GM19099 (cell line): ENCODE results near the gene ATP9A.

Experiments used
- POLR2A ChIP-seq: IDR thresholded peaks from 3 replicates; pipeline ENCODE4 v1.6.1; 2011; ENCODE audit warnings: low read depth; ENCODE audit not compliant: insufficient read length; ENCODE audit errors: extremely low read depth

Gene ATP9A

DNA sequence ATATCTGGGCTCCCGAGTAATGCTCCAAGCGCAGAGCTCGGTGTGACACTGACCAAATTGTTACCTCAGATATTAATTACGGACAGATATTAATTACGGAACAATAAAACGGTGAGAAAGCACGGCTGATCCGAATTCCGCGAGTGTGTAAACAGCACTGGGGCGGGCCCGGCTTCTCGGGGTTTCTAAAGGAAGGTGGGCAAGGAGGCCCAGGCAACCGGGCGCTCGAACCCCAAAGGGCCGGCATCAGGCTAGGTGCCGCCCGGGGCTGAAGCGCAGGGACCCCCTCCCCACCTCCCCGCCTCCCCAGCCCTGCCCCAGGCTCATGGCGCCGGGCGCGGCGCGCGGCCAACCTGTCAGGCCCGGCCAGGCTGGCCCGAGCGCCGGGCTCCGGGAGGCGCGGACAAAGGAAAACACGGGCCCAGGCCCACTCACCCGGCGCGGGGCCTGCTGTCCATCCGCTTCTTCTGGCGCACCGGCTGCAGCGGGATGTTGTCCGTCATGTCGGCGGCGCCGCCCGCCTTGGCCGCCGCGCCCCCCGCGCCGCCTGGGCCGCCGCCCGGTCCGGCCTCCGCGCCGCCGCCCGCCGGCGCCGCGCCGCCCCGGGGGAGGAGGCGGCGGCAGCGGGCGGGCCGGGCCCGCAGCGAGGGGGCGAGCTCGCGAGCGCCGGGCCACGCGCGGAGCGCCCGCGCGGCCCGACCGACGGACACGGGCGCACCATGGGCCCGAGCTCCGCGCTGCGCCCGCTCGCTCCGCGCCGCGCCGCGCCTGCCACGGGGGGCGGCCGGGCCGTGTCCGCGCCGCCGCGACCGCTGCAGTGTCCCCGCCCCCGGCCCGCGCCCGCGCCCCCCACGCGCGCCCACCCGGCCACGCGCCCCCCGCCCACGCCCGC lies at the start of gene ATP9A:
Gene ATP9A (minus strand): TSS at position 524 of the 892 bp plus-strand sequence. CDS start 21 bp downstream, at position 503.
- TF ChIP-seq POLR2A: no peak

- no peak for TF ChIP-seq POLR2A
Measured at GRCh38 chr20:51815383-51816076, 47.3 kb upstream of the ATP9A start.

GRCh38 chr20:51812861-51813260 lies 44.7 kb upstream of the ATP9A start:
- no peak for TF ChIP-seq POLR2A

DNA sequence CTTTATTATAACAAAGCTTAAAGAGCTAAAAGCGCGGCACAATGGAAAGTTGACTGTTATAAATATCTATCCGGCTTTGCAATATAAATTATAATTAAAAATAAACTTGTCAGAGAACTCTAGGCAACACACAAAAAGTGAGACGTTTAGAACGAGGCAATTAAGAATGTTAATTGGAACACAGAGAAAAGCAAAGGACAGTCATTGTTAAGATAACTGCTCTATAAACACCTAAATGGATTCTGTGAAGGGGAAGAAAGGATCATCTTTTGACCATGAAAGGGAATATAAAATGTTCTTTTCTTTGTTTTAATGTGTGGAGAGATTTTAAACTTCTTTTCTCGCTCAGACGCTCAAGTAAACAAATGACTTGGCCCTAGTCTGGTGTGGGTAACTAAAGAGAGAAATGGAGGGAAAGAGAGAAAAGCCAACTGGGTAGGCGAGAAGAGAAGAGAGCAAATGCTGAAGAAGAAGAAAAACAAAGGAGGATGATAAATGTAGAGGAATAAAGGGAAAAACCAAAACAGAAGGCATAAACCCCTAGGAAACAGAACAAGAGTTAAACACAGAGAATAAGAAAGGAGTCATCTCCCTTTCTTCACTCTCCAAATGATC lies 43.4 kb upstream of the ATP9A start:
- no peak for TF ChIP-seq POLR2A

DNA sequence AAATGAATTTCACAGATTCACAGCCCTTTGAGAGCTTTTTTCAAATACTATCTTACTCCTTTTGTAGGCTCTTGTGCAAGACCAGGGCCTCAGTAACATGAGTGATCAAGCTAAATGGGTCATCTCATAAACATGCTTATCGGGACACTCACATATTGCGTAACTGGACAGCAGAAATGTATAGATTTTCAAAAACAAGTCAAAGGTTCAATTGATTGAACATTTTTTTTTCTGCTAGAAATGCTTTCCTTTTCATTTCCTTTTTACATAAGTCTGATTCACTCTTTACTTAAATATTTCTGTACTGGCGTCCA lies 42.8 kb upstream of the ATP9A start:
- no peak for TF ChIP-seq POLR2A

DNA sequence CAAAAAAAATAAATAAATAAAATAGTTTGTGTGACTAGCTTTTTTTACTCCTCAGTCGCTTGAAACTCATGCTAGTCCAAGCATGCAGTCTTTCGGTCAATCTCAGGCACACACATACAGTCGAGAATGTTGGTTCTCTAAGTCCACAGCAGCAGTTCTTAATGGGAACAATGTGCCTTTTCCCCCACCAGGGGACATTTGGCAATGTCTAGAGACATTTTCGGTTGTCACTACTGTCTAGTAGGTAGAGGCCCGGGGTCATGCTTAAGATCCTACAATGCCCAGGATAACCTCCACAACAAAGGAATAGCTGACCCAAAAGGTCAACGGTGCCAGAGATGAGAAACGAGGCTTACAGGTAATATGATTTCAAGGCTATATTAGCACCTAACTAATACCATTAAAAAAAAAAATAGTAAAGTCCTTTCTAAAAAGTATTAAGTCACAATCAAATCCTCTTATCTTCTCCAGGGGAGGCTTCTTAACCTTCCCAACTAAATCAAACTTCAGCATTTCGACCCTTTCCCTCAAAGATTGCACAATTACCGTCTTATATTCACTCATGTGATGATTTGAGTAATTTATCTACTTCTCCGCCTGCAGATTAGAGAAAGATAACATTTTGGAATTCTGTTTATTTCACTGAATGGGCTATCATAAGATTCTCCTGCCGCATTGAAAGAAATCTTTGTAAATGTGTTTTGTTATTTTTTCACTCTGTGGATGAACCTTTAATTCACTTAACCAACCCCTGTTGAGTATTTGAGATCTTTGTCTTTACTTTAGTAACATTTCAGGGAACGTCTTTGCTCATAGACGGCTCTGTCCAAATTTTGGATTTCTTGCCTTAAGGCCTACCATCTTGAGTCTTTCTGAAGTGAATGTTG lies 42.2 kb upstream of the ATP9A start:
- TF ChIP-seq POLR2A: no peak

- no peak for TF ChIP-seq POLR2A
Measured at GRCh38 chr20:51807720-51808250, 39.6 kb upstream of the ATP9A start.

DNA sequence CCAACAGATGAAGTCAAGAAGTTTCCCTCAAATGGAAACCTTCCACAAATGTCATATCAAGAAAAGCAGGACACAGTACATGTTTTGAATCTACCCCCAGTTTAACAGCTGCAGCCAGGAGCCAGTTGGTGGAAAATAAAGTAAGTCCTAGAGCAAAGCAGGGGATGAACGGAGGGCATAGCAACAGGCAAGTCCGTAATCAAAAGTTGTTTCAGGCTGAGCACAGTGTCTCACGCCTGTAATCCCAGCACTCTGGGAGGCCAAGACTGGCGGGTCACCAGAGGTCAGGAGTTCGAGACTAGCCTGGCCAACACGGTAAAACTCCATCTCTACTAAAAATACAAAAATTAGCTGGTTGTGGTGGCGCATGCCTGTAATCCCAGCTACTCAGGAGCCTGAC lies 36.6 kb upstream of the ATP9A start:
- no peak for TF ChIP-seq POLR2A

DNA sequence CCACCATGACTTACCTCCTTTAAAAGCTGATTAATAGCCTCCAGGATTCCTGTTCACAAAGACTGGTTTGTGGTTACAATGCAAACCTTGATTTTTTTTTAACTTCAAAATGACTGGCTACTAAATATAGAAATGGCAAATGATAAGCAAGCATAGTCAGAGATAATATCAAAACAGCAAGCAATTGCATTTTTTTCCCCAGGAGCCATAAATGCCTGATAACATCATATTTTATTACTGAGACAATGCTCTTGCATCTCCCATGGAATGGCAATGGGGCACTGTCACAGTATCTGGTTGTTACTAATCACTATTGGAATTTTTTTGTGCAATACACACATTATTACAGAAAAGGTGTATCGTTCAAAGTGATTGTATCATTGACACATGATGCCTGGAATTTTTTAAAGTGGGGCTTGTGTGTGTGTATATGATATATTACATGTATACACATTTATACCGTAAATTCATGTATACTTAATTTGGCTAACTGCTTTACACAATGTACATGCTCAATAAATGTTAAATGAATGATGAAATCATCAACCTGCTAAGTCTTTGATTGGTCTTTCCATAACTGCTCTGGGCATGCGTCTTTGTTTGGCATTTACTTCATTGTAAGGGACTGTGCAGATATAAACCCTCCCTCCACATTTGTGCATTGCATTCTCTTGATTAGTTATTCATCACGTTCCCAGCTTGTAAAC lies 35.1 kb upstream of the ATP9A start:
- TF ChIP-seq POLR2A: no peak

GRCh38 chr20:51802170-51802751 lies 34.1 kb upstream of the ATP9A start, which contains the start of gene SALL4:
SALL4 (minus strand) TSS chr20:51802521; CDS start chr20:51802408, 113 bp downstream.
- no peak for TF ChIP-seq POLR2A

DNA sequence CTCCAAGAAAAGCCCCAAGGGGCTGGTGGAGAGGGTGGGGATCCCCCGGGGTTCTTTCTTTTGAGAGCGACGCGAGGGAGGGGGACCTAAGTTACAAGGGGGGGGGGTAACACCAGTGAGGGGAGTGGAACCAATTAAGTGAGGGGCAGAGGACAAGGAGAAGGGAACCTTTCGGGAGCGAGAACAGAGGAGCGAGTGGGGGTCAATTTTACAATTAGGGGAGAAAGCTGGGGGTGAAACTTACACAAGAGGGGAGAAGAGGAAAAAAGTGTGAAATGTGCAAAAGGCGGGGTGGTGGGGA lies 33.6 kb upstream of the ATP9A start:
- no peak for TF ChIP-seq POLR2A

DNA sequence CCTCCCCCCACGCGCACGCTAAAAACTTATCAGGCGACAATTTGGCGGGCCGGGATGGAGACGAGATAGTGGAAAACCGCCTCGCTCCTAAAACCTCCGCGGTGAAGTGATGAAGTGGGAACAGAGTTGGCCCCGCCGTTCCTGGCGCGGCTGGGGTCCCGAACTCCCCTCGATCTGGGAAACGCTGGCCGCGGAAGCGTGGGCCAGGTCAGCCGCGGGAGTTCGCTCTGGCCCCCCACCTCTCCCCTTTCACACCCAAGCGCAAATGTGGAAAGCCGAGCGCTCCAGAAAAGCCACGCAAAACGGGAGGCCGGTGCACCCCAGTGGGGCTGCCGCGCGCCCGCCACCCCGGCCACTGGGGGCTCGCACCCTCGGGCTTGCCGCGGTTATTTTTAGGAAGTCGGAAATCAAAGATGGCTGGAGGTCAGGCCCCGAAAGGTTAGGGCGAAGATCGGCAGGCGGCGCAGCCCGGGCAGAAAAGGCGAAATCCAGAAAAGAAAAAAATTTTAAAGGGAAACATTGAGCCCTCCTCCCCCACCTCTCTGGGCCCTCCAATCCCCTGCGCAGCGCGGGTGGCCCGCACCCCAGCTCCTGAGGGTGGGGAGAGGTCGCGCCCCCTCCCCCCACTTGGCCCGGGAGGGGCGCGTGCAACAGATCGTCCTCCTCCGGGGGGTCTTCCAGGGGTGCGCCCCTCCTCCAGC lies 33.1 kb upstream of the ATP9A start:
- no peak for TF ChIP-seq POLR2A

- TF ChIP-seq POLR2A: no peak
Measured at GRCh38 chr20:51800872-51801121, 32.6 kb upstream of the ATP9A start.
